Endothelial cell of umbilical vein (primary cell): Measurements from ENCODE around the gene TOM1.

ENCODE experiments used
- CTCF ChIP-seq, 2 donors: IDR thresholded peaks; 1 replicate in 1 of 2; 2 replicates in 1 of 2; pipeline ENCODE4 v1.5.1; 2011; ENCODE audit warnings: low read length in 2 of 2, mild to moderate bottlenecking in 2 of 2, moderate library complexity in 2 of 2, control low read depth in 1 of 2, inconsistent platforms in 1 of 2, low read depth in 1 of 2; ENCODE audit not compliant: insufficient read depth in 1 of 2; ENCODE audit errors: extremely low read depth in 1 of 2
- EZH2 ChIP-seq: IDR thresholded peaks from 2 replicates; pipeline ENCODE4 v1.6.1; 2012; ENCODE audit warnings: borderline replicate concordance, low read depth, mild to moderate bottlenecking, moderate library complexity, low read length, inconsistent platforms; ENCODE audit not compliant: severe bottlenecking
- FOS ChIP-seq: IDR thresholded peaks from 2 replicates; pipeline ENCODE4 v1.6.1; 2011; ENCODE audit warnings: mild to moderate bottlenecking, low read length, moderate library complexity, borderline replicate concordance; ENCODE audit not compliant: insufficient read depth
- GATA2 ChIP-seq: IDR thresholded peaks from 2 replicates; pipeline ENCODE4 v1.7.0; 2011; ENCODE audit warnings: low read depth, mild to moderate bottlenecking, moderate library complexity, mixed read lengths, low read length; ENCODE audit not compliant: insufficient read length, insufficient read depth
- MAX ChIP-seq: IDR thresholded peaks from 2 replicates; pipeline ENCODE4 v1.6.1; 2011; ENCODE audit not compliant: insufficient read depth, insufficient read length
- MYC ChIP-seq: IDR thresholded peaks from one replicate; pipeline ENCODE4 v1.6.1; 2011; ENCODE audit warnings: mild to moderate bottlenecking, low read depth, low read length
- POLR2A ChIP-seq: IDR thresholded peaks from 2 replicates; pipeline ENCODE4 v1.6.1; 2012; ENCODE audit warnings: low read depth, mild to moderate bottlenecking, control low read depth, low read length
- POLR2AphosphoS5 ChIP-seq: IDR thresholded peaks from 2 replicates; pipeline ENCODE4 v1.6.1; 2012; ENCODE audit warnings: low read depth, mild to moderate bottlenecking, control low read depth, low read length, moderate library complexity; ENCODE audit not compliant: insufficient read depth

- TF ChIP-seq CTCF (IDR thresholded peaks at IDR 0.05; ENCODE audit: extremely low read depth in 1 of 2, insufficient read depth in 1 of 2, low read depth in 1 of 2, low read length in 2 of 2) (no peak), MAX (no peak), GATA2 (no peak), POLR2A (no peak), FOS (no peak), EZH2 (no peak), POLR2AphosphoS5 (no peak), MYC (no peak)
These were observed 24.1 kb upstream of the TOM1 start for GRCh38 chr22:35275580-35275979.
